Rectal smooth muscle tissue (tissue), 1 donor: ENCODE results near the gene HIPK4.
"Not testable (repeated sequence)": the region's sequence is repeated elsewhere in the genome, so short reads cannot be mapped to it uniquely, and the experiment has no call there.

Experiments used
- H3K27ac ChIP-seq: one replicate; pipeline ENCODE4 v1.7.0; 2013; ENCODE audit warnings: low read depth, low read length, inconsistent platforms
- H3K27me3 ChIP-seq: one replicate; pipeline ENCODE4 v1.7.0; 2013; ENCODE audit warnings: low read length; ENCODE audit not compliant: control insufficient read depth, insufficient read depth
- H3K36me3 ChIP-seq: one replicate; pipeline ENCODE4 v1.7.0; 2013; ENCODE audit warnings: low read length; ENCODE audit not compliant: control insufficient read depth, insufficient read depth
- H3K4me1 ChIP-seq: one replicate; pipeline ENCODE4 v1.7.0; 2013; ENCODE audit warnings: low read length; ENCODE audit not compliant: control insufficient read depth, insufficient read depth
- H3K4me3 ChIP-seq: one replicate; pipeline ENCODE4 v1.7.0; 2013; ENCODE audit warnings: low read length
- H3K9ac ChIP-seq: one replicate; pipeline ENCODE4 v1.7.0; 2013; ENCODE audit warnings: low read length

HIPK4 gene

DNA sequence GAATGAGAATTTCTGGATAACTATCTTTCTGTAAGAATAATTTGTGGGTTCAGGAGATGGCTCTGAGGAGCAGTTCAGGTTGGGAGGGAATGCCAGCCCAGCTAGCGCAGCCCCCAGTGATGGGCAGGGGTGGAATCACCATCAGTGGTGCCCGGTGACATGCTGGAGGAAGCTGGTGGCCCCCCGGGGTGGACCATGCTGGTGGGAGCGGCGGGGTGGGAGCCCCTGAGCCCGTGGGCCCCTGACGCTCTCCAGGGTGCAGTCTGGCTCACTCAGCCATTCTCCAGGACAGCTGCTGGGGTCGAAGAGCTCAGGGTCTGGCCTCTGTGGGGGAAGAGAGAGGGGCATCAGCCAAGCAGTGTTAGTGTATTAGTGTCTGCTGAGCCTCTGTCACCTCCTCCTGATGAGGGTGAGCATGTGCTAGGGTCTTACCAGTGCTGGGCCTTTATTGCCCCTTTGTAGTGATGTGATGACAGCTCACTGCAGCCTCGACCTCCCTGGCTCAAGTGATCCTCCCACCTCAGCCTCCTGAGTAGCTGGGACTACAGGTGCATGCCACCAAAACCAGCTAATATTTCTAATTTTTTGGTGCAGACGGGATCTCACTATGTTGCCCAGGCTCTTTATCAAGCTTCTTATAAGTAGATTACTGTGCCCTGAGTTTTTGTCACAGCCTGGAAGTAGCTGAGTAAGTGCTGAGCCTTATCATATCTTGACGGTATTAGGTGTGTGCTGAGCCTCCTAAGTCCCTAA, 10.4 kb downstream of the HIPK4 start:
- H3K9ac ChIP-seq: no peak overlapping the region
- no peak overlapping the region for H3K27ac ChIP-seq
- H3K27me3 ChIP-seq: no peaks in the 10 kb centered on the region
- H3K4me1 ChIP-seq: no peaks in the 10 kb centered on the region
- H3K36me3 ChIP-seq: peaks cover 2% of the 10 kb centered on the region
- H3K4me3 ChIP-seq: no peak overlapping the region

DNA sequence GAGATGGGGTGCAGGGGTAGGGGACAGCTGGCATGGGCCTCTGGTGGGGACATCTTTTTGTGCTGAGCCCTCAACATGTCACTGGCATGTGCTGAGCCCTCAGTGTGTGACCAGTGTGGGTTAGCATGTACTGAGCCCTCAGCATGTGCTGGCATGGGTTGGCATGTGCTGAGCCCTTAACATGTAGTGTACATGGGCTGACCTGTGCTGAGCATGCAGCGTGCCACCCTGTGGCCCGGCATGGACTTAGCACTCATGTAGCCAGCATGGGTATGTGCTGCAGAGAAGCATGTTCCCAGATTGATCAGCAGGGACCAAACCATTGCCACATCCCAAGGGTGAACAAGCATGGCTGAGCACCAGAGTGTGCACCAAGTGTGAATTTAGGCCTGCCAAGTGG, 11.5 kb downstream of the HIPK4 start:
- Histone ChIP-seq H3K4me1 (no peaks in the 10 kb centered on the region), H3K27ac (no peak overlapping the region), H3K9ac (no peak overlapping the region), H3K27me3 (no peaks in the 10 kb centered on the region), H3K4me3 (no peak overlapping the region), H3K36me3 (peaks cover 8% of the 10 kb centered on the region)

DNA sequence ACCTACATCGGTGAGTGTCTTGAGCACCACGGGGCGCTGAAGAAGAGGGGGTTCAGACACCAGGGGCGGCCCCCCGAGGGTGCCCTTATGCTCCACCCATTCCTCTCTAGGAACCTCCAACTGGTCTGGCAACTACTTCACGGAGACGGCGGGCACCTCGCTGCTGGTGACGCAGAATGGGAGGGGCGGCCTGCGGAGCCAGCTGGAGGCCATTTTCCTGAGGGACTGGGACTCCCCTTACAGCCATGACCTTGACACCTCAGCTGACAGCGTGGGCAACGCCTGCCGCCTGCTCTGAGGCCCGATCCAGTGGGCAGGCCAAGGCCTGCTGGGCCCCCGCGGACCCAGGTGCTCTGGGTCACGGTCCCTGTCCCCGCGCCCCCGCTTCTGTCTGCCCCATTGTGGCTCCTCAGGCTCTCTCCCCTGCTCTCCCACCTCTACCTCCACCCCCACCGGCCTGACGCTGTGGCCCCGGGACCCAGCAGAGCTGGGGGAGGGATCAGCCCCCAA, 12.1 kb downstream of the HIPK4 start:
- Histone ChIP-seq H3K36me3 (peaks cover 8% of the 10 kb centered on the region), H3K27ac (no peak overlapping the region), H3K27me3 (no peaks in the 10 kb centered on the region), H3K4me1 (no peaks in the 10 kb centered on the region), H3K4me3 (no peak overlapping the region), H3K9ac (no peak overlapping the region)

DNA sequence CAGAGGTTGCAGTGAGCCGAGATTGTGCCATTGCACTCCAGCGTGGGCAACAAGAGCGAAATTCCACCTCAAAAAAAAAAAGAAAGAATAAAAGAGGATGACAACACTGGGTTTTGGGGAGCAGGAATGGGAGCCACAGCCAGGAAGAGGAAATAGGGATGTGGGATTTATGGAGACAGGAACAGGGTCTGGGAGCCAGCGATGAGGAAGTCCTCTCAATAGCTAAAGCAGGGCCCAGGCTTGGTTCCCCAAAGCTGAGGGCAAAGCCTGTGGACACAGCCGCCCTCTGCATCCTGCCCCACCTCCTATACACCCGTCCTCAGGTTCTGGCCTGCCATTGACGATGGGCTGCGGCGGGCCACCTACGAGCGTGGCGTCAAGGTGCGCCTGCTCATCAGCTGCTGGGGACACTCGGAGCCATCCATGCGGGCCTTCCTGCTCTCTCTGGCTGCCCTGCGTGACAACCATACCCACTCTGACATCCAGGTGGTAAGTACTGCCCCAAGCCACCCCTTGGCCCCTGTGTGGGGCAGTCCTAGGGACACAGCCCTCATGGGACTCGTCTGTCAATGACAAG, 13.6 kb downstream of the HIPK4 start:
- H3K9ac ChIP-seq: no peak overlapping the region
- no peak overlapping the region for H3K4me3 ChIP-seq
- no peak overlapping the region for H3K27ac ChIP-seq
- H3K4me1 ChIP-seq: no peaks in the 10 kb centered on the region
- H3K36me3 ChIP-seq: peaks cover 15% of the 10 kb centered on the region
- H3K27me3 ChIP-seq: no peaks in the 10 kb centered on the region

DNA sequence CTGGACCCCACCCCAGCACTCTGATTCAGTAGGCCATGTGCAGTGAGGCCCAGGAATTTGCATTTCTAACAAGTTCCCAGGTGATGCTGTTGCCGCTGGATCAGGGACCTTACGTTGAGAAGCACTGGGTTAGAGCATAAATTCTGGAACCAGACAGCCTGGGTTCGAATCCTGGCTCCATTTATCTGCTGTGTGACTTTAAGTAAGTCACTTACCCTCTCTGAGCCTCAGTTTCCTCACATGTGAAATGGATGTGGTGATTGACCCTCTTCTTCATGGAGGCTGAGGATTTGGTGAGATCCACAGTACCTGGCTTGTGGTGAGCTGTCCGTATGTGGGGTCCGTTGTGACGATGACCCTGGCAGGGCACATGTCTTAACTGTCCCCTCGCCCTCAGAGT, 15.9 kb downstream of the HIPK4 start:
- no peak overlapping the region for H3K9ac ChIP-seq
- no peak overlapping the region for H3K4me3 ChIP-seq
- no peak overlapping the region for H3K27ac ChIP-seq
- H3K4me1 ChIP-seq: no peaks in the 10 kb centered on the region
- peaks cover 17% of the 10 kb centered on the region for H3K36me3 ChIP-seq
- H3K27me3 ChIP-seq: no peaks in the 10 kb centered on the region

DNA sequence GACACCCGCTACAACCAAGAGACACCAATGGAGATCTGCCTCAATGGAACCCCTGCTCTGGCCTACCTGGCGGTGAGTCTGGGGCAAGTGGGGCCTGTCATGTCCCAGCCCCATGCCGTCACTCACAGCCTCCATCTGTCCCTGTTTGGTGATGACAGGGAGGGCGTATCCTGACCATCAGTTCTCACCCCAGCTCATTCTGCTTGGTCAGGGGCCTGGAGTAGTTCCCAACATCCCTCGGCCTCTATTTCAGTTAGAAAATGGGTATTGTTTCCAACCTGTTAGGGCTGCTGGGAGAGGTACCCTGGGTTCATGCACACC, 18.2 kb downstream of the HIPK4 start:
- H3K4me3 ChIP-seq: no peak overlapping the region
- no peak overlapping the region for H3K27ac ChIP-seq
- H3K36me3 ChIP-seq: peaks cover 22% of the 10 kb centered on the region
- no peaks in the 10 kb centered on the region for H3K27me3 ChIP-seq
- no peak overlapping the region for H3K9ac ChIP-seq
- no peaks in the 10 kb centered on the region for H3K4me1 ChIP-seq

DNA sequence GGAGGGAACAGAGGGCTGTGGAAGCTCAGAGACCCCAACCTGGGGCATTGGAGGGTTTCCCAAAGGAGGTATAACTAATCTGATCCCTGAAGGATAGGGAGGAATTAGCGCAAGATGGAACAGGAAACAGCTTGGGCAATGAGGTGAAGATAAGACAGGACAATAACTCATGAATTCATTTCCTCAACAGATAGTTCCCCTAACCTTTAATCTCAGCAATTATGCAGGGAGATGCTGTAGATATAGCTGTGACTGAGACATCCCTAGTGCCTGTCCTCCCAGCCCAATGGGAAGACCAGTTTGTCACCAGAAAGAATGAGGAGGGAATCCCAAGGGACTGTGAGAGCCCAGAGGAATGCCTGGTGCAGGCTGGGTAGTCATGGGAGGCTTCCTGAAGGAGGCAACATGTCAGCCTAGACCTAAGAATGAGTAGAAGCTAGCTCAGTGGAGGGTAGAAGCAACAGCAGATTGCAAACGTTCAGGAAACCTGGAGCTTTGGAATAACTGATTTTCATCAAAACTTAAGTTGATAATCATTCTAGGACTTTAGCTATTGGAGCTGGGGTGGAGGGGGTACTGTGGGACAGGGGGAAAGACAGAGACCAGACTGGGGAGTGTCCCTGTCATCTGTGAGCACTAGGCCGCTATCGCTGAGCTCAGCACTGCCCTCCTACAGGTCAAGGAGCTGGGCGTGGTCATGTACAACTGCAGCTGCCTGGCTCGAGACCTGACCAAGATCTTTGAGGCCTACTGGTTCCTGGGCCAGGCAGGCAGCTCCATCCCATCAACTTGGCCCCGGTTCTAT, 18.8 kb downstream of the HIPK4 start:
- peaks cover 22% of the 10 kb centered on the region for H3K36me3 ChIP-seq

DNA sequence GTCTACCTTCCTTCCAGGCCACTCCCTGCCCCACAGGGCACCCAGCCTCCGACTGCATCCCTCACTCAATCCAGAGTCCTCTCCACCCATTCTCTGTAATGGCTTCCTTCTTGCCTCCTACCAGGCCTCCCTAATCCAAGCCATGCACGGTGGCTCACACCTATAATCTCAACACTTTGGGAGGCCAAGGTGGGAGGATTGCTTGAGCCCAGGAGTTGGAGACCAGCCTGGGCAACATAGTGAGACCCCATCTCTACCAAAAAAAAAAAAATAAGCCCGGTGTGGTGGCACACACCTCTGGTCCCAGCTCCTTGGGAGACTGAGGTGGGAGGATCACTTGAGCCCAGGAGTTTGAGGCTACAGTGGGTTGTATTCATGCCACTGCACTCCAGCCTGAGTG, 19.7 kb downstream of the HIPK4 start:
- H3K9ac ChIP-seq, H3K4me1 ChIP-seq, H3K27me3 ChIP-seq, H3K27ac ChIP-seq, H3K4me3 ChIP-seq: not testable (repeated sequence)
- peaks cover 22% of the 10 kb centered on the region for H3K36me3 ChIP-seq

More for the DNA sequence above, 18.8 kb downstream of the HIPK4 start:
- Histone ChIP-seq H3K27me3 (no peaks in the 10 kb centered on the region), H3K4me1 (no peaks in the 10 kb centered on the region), H3K4me3 (no peak overlapping the region), H3K27ac (no peak overlapping the region), H3K9ac (no peak overlapping the region)

DNA sequence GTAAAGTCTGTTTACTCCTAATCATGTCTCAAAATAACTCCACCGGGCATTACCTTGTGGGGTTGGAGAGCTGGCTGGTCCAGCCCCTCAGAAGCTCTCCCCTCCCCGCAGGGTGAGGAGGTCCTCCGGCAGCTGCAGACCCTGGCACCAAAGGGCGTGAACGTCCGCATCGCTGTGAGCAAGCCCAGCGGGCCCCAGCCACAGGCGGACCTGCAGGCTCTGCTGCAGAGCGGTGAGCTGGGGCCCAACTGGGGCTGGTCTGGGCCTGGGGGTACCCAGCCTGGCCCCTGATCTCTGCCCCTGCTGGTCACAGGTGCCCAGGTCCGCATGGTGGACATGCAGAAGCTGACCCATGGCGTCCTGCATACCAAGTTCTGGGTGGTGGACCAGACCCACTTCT, 20.2 kb downstream of the HIPK4 start:
- Histone ChIP-seq H3K36me3 (peaks cover 22% of the 10 kb centered on the region), H3K4me1 (no peaks in the 10 kb centered on the region), H3K27ac (no peak overlapping the region), H3K4me3 (no peak overlapping the region), H3K27me3 (no peaks in the 10 kb centered on the region), H3K9ac (no peak overlapping the region)

DNA sequence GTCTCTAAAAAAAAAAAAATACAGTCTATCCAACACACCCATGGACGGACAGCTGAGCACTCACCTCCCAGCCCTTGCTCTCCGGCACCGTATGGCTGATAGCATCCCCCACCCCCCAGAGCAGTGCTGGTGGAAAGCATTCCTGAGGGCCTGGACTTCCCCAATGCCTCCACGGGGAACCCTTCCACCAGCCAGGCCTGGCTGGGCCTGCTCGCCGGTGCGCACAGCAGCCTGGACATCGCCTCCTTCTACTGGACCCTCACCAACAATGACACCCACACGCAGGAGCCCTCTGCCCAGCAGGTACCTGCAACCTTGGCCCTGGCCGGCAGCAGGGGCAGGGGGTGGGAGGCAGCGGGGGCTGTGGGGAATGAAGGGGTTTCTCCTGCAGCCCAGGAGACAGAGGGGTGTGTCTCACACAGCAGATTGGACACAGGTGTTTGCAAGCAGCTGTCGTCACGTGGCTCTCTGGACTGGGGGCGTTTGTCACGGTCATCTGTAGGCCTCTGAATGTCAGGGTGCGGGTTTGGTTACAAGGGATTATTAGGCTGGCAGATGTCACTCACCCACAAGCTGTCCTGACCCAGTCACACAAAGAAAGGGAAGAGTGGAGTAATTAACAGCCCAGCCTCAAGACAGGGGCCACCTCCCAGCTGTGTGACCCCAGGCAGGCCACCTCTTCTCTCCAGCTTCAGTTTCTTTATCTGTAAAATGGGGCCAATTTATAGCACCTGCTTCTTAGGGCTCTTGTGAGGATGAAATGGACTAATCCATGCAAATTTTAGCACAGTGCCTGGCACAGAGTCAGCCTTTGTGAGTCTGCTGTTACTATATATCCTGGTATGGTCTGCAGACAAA, 22.2 kb downstream of the HIPK4 start:
- no peak overlapping the region for H3K9ac ChIP-seq
- peaks cover 16% of the 10 kb centered on the region for H3K36me3 ChIP-seq
- no peak overlapping the region for H3K27ac ChIP-seq
- H3K4me3 ChIP-seq: no peak overlapping the region
- no peaks in the 10 kb centered on the region for H3K27me3 ChIP-seq
- no peaks in the 10 kb centered on the region for H3K4me1 ChIP-seq

DNA sequence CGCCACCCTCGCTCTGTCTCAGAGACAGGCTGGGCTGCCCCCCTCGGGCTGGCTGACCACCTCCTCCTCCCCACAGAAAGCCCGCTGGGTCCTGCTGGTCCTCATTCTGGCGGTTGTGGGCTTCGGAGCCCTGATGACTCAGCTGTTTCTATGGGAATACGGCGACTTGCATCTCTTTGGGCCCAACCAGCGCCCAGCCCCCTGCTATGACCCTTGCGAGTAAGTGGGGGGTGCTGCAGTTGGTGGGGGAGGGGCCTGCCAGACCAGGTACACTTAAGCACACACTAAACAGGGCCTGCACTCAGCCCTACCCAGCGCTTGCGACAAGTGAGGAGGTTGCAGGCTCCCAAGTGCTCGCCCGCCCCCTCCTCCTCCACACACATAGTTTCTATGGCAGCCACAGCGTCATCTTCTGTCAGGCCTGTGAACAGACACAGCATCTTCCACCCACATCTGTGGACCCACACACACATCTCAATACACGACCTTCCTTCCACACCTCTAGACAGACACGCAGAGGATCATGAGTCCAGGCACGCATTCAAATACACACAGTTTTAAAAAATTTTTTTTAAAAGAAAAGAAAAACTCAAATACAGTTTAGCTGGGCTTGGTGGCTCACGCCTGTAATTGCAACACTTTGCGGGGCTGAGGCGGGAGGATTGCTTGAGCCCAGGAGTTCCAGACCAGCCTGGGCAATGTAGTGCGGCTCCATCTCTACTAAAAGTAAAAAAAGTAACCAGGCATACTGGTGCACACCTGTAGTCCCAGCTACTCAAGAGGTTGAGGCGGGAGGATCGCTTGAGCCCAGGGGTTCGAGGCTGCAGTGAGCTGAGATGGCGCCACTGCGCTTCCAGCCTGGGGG, 23.1 kb downstream of the HIPK4 start:
- H3K27me3 ChIP-seq: no peaks in the 10 kb centered on the region
- H3K4me3 ChIP-seq: no peak overlapping the region
- H3K4me1 ChIP-seq: no peaks in the 10 kb centered on the region
- H3K36me3 ChIP-seq: peaks cover 12% of the 10 kb centered on the region
- H3K27ac ChIP-seq: no peak overlapping the region
- no peak overlapping the region for H3K9ac ChIP-seq
